BE2C (cell line): Measurements from ENCODE around the gene SPDYE4.

Experiments used
- DNase-seq: peaks from one replicate; pipeline ENCODE4 v3.0.0-alpha.2; 2020
- H3K27me3 ChIP-seq: fragments of 250-450 bp; sonication (Bioruptor Pico); 2 replicates; pipeline ENCODE4 v1.5.1; 2020; ENCODE audit warnings: mild to moderate bottlenecking
- H3K36me3 ChIP-seq: fragments of 250-450 bp; sonication (Bioruptor Pico); 2 replicates; pipeline ENCODE4 v1.5.1; 2020; ENCODE audit warnings: mild to moderate bottlenecking
- H3K4me1 ChIP-seq: fragments of 250-450 bp; sonication (Bioruptor Pico); 2 replicates; pipeline ENCODE4 v1.5.1; 2020
- H3K4me3 ChIP-seq: 2 replicates; pipeline ENCODE4 v1.5.1; 2011; ENCODE audit warnings: low read depth, low read length
- H3K9me3 ChIP-seq: fragments of 250-450 bp; sonication (Bioruptor Pico); 2 replicates; pipeline ENCODE4 v1.5.1; 2020
- CTCF ChIP-seq: IDR thresholded peaks from 2 replicates; pipeline ENCODE4 v1.5.1; 2012; ENCODE audit warnings: mild to moderate bottlenecking, low read depth, low read length

Gene SPDYE4

GRCh38 chr17:8725881-8726876, 32.2 kb downstream of the SPDYE4 start:
- Histone ChIP-seq H3K27me3 (no peaks in the 10 kb centered on the region), H3K9me3 (no peaks in the 10 kb centered on the region), H3K4me1 (no peaks in the 10 kb centered on the region), H3K36me3 (no peaks in the 10 kb centered on the region), H3K4me3 (no peak overlapping the region)
- no peak for DNase-seq
- no peak for TF ChIP-seq CTCF

- TF ChIP-seq CTCF: no peak
- no peaks in the 10 kb centered on the region for H3K36me3 ChIP-seq
- H3K9me3 ChIP-seq: no peaks in the 10 kb centered on the region
- H3K27me3 ChIP-seq: no peaks in the 10 kb centered on the region
- no peak for DNase-seq
- no peaks in the 10 kb centered on the region for H3K4me1 ChIP-seq
- no peak overlapping the region for H3K4me3 ChIP-seq
Observed at GRCh38 chr17:8724451-8724850, 33.9 kb downstream of the SPDYE4 start.

- no peaks in the 10 kb centered on the region for H3K27me3 ChIP-seq
- no peak for DNase-seq
- no peaks in the 10 kb centered on the region for H3K9me3 ChIP-seq
- TF ChIP-seq CTCF: no peak
- no peak overlapping the region for H3K4me3 ChIP-seq
- no peaks in the 10 kb centered on the region for H3K36me3 ChIP-seq
- no peaks in the 10 kb centered on the region for H3K4me1 ChIP-seq
Observed at GRCh38 chr17:8720596-8720995, 37.8 kb downstream of the SPDYE4 start.

- H3K27me3 ChIP-seq: no peaks in the 10 kb centered on the region
- no peak for TF ChIP-seq CTCF
- H3K4me3 ChIP-seq: no peak overlapping the region
- no peak for DNase-seq
- no peaks in the 10 kb centered on the region for H3K36me3 ChIP-seq
- no peaks in the 10 kb centered on the region for H3K9me3 ChIP-seq
- no peaks in the 10 kb centered on the region for H3K4me1 ChIP-seq
Observed at GRCh38 chr17:8719291-8720246, 38.8 kb downstream of the SPDYE4 start.

GRCh38 chr17:8718001-8718563, 40.3 kb downstream of the SPDYE4 start:
- no peaks in the 10 kb centered on the region for H3K9me3 ChIP-seq
- H3K4me3 ChIP-seq: no peak overlapping the region
- H3K4me1 ChIP-seq: no peaks in the 10 kb centered on the region
- H3K27me3 ChIP-seq: no peaks in the 10 kb centered on the region
- TF ChIP-seq CTCF: no peak
- no peaks in the 10 kb centered on the region for H3K36me3 ChIP-seq
- DNase-seq: no peak
